OCI-LY1 (cell line): ENCODE results near the gene RND3.

Experiments
- H2AFZ ChIP-seq: fragments of 200-600 bp; sonication (generic), shearing (Covaris generic); 2 replicates; pipeline ENCODE4 v1.6.0; 2014; ENCODE audit warnings: antibody characterized with exemption, mild to moderate bottlenecking, low read length
- H3F3A ChIP-seq: fragments of 200-600 bp; sonication (generic), shearing (Covaris generic); 2 replicates; pipeline ENCODE4 v1.6.0; 2014; ENCODE audit warnings: mild to moderate bottlenecking, antibody characterized with exemption, low read length, moderate library complexity; ENCODE audit not compliant: insufficient read depth
- H3K27ac ChIP-seq: fragments of 200-600 bp; sonication (generic); 2 replicates; pipeline ENCODE4 v1.5.1; 2014; ENCODE audit warnings: low read length, mixed run types, mild to moderate bottlenecking, low read depth; ENCODE audit not compliant: poor library complexity, severe bottlenecking
- H3K27me3 ChIP-seq: fragments of 200-600 bp; sonication (generic); 2 replicates; pipeline ENCODE4 v1.6.0; 2014; ENCODE audit warnings: antibody characterized with exemption, mild to moderate bottlenecking, low read length, moderate library complexity; ENCODE audit not compliant: insufficient read depth
- H3K36me3 ChIP-seq: fragments of 200-600 bp; sonication (generic); 2 replicates; pipeline ENCODE4 v1.6.1; 2014; ENCODE audit warnings: mild to moderate bottlenecking, antibody characterized with exemption, low read length, moderate library complexity, mixed read lengths; ENCODE audit not compliant: insufficient read depth
- H3K4me1 ChIP-seq: fragments of 200-600 bp; sonication (generic); 2 replicates; pipeline ENCODE4 v1.5.1; 2014; ENCODE audit warnings: mild to moderate bottlenecking, low read length, moderate library complexity; ENCODE audit not compliant: insufficient read depth, severe bottlenecking
- H3K4me2 ChIP-seq: fragments of 200-600 bp; sonication (generic), shearing (Covaris generic); 2 replicates; pipeline ENCODE4 v1.6.1; 2014; ENCODE audit warnings: low read length
- H3K4me3 ChIP-seq: fragments of 200-600 bp; sonication (generic); 2 replicates; pipeline ENCODE4 v1.5.1; 2014; ENCODE audit warnings: low read length, low read depth, mild to moderate bottlenecking, mixed read lengths; ENCODE audit not compliant: poor library complexity, severe bottlenecking
- H3K79me2 ChIP-seq: fragments of 200-600 bp; shearing (Covaris generic); 2 replicates; pipeline ENCODE4 v1.6.1; 2016; ENCODE audit warnings: mixed run types, low read length, mixed read lengths; ENCODE audit not compliant: insufficient read depth
- H3K9ac ChIP-seq: fragments of 200-600 bp; sonication (generic), shearing (Covaris generic); 2 replicates; pipeline ENCODE4 v1.6.1; 2014; ENCODE audit warnings: mild to moderate bottlenecking, low read length, mixed read lengths
- H3K9me2 ChIP-seq: fragments of 200-600 bp; sonication (generic), shearing (Covaris generic); 2 replicates; pipeline ENCODE4 v1.6.1; 2014; ENCODE audit warnings: low read depth, mild to moderate bottlenecking, low read length, mixed read lengths
- H3K9me3 ChIP-seq: fragments of 200-600 bp; shearing (Covaris generic); 2 replicates; pipeline ENCODE4 v1.6.1; 2014; ENCODE audit warnings: low read length, mixed read lengths
- H4K20me1 ChIP-seq: fragments of 200-600 bp; sonication (generic), shearing (Covaris generic); 2 replicates; pipeline ENCODE4 v1.6.0; 2016; ENCODE audit warnings: mild to moderate bottlenecking, low read length; ENCODE audit not compliant: insufficient read depth
- EZH2 ChIP-seq: fragments of 200-600 bp; sonication (generic), shearing (Covaris generic); IDR thresholded peaks from 2 replicates; pipeline ENCODE4 v1.8.0; 2017; ENCODE audit warnings: borderline replicate concordance, mixed run types, mild to moderate bottlenecking, antibody characterized with exemption, low read length, moderate library complexity, mixed read lengths
- TF ChIP-seq, protein P1 (sequence below): fragments of 200-600 bp; sonication (generic), shearing (Covaris generic); IDR thresholded peaks from 2 replicates; pipeline ENCODE4 v1.5.1; 2017; ENCODE audit warnings: mild to moderate bottlenecking, antibody characterized with exemption, low read length, moderate library complexity, mixed read lengths

Gene RND3

DNA sequence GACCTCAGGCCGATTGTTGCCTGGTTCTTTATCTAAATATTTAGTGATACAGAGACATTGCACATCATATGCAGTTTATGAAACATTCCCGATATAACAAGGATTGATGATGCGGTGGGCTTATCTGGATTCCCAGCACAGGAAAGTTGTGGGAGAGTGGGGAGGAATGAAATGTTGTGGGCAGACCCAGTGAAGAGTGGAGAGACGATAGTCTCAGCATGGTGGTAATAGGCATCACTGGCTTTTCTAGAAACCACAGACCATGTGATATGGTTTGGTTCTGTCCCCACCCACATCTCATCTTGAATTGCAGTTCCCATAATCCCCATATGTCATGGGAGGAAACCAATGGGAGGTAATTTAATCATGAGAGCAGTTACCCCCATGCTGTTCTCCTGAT lies 34.8 kb upstream of the RND3 start:
- Histone ChIP-seq H3K9me3 (no peaks in the 10 kb centered on the region), H3K27me3 (no peaks in the 10 kb centered on the region), H3K4me1 (no peaks in the 10 kb centered on the region), H2AFZ (no peak overlapping the region), H3K79me2 (no peaks in the 10 kb centered on the region), H3K36me3 (no peaks in the 10 kb centered on the region), H3K9ac (no peak overlapping the region), H3K4me3 (no peak overlapping the region), H3K27ac (no peak overlapping the region), H4K20me1 (no peaks in the 10 kb centered on the region), H3F3A (no peaks in the 10 kb centered on the region), H3K4me2 (no peak overlapping the region), H3K9me2 (no peaks in the 10 kb centered on the region)
- TF ChIP-seq EZH2 = no peak
- TF ChIP-seq, protein P1, sequence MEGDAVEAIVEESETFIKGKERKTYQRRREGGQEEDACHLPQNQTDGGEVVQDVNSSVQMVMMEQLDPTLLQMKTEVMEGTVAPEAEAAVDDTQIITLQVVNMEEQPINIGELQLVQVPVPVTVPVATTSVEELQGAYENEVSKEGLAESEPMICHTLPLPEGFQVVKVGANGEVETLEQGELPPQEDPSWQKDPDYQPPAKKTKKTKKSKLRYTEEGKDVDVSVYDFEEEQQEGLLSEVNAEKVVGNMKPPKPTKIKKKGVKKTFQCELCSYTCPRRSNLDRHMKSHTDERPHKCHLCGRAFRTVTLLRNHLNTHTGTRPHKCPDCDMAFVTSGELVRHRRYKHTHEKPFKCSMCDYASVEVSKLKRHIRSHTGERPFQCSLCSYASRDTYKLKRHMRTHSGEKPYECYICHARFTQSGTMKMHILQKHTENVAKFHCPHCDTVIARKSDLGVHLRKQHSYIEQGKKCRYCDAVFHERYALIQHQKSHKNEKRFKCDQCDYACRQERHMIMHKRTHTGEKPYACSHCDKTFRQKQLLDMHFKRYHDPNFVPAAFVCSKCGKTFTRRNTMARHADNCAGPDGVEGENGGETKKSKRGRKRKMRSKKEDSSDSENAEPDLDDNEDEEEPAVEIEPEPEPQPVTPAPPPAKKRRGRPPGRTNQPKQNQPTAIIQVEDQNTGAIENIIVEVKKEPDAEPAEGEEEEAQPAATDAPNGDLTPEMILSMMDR = no peak

DNA sequence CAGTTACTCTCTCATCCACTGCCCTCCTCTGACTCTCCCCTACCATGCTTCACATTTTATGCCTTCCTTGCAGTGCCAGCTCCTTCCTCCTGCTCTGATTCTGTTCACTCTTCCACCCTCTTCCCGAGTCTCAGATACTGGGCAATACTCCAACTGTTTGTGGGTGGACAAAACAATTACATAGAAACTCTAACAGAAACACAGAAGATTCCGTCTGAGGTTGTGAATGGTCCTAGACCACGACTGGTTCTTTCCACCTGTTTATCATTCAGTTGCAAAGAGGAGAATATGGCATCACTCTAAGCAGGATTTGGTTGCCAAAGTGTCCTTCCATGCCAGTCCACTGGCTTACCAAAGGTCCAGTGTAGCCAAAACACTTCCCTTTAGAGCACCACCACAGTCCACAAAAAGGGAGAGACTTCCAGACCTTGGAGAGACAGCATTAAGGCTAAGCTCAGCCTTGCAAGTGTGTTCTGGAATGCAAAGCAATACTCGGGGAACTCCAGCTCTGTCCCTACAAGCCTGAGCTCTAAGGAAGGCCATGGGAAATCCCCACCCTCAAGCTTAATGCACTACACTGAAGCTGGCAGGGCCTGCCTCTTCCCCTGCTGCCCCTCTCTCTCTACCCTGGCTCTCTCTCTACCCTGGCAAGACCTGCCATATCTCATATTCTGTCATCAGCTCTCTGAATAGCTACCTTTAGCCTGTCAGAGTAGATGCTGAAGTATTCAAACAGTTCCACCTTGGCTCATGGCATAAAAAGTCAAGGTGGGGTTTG lies 33.6 kb upstream of the RND3 start:
- Histone ChIP-seq H4K20me1 (no peaks in the 10 kb centered on the region), H3K4me3 (no peak overlapping the region), H3K27ac (no peak overlapping the region), H3K36me3 (no peaks in the 10 kb centered on the region), H3K27me3 (no peaks in the 10 kb centered on the region), H3K9me2 (no peaks in the 10 kb centered on the region), H3K79me2 (no peaks in the 10 kb centered on the region), H3K4me2 (no peak overlapping the region), H3K4me1 (no peaks in the 10 kb centered on the region), H3K9ac (no peak overlapping the region), H3K9me3 (no peaks in the 10 kb centered on the region), H3F3A (no peaks in the 10 kb centered on the region), H2AFZ (no peak overlapping the region)
- TF ChIP-seq EZH2 = no peak
- TF ChIP-seq, protein P1 = no peak

- Histone ChIP-seq H3K4me1 (no peaks in the 10 kb centered on the region), H3K9ac (no peak overlapping the region), H3K79me2 (no peaks in the 10 kb centered on the region), H3K36me3 (no peaks in the 10 kb centered on the region), H3K4me3 (no peak overlapping the region), H3K27ac (no peak overlapping the region), H2AFZ (no peak overlapping the region), H3K27me3 (no peaks in the 10 kb centered on the region), H3F3A (no peaks in the 10 kb centered on the region), H3K9me2 (no peaks in the 10 kb centered on the region), H4K20me1 (no peaks in the 10 kb centered on the region), H3K4me2 (no peak overlapping the region), H3K9me3 (no peaks in the 10 kb centered on the region)
- TF ChIP-seq, protein P1 = no peak
- no peak for TF ChIP-seq EZH2
These were observed 32.6 kb upstream of the RND3 start for GRCh38 chr2:150520033-150520432.
